HG02973 (cell line): ENCODE data around the gene MAP4K3.
"Not testable (repeated sequence)": the region's sequence is repeated elsewhere in the genome, so short reads cannot be mapped to it uniquely, and the experiment has no call there.

Experiments
- ATAC-seq: cut with Tn5 transposase; IDR thresholded peaks from one replicate; pipeline ENCODE4 v1.9.1; 2021; ENCODE audit warnings: moderate library complexity; ENCODE audit not compliant: unreplicated experiment

The MAP4K3 gene

DNA sequence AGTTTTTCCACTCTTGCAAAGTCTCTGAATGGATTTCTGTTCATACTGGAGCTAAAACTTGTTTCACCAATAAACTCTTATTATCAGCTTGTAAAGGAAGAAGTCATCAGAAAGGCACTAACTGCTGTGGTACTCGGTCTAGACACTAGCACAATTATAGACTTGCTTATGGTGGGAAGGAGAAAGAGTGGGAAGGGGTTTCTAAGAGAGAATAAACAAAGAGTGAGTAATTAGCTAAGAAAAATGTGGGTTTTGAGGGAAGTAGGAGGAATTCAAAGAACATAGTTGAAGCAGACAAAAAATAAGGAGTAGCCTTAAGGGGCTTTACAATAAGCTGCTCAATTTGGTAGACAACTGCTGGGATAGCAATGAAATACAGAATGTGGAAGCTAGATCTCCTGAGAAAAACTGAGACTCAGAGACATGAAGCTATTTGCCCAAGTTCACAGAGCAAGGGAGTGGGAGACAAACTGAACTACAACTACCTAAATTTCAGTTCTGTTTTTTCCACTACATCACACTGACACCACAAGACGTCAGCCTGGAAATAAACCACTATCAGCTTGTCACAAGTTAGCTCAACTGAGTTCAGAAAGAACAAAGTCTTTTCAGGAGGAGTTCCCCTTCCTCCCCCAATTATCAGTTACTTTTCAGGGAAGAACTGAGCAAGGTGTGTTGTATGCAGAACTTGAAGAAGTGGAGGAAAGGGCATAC lies 59.7 kb downstream of the MAP4K3 start:
- peak; percentile 74 for ATAC-seq

GRCh38 chr2:39375917-39376316 lies 61.2 kb downstream of the MAP4K3 start:
- no peak for ATAC-seq

DNA sequence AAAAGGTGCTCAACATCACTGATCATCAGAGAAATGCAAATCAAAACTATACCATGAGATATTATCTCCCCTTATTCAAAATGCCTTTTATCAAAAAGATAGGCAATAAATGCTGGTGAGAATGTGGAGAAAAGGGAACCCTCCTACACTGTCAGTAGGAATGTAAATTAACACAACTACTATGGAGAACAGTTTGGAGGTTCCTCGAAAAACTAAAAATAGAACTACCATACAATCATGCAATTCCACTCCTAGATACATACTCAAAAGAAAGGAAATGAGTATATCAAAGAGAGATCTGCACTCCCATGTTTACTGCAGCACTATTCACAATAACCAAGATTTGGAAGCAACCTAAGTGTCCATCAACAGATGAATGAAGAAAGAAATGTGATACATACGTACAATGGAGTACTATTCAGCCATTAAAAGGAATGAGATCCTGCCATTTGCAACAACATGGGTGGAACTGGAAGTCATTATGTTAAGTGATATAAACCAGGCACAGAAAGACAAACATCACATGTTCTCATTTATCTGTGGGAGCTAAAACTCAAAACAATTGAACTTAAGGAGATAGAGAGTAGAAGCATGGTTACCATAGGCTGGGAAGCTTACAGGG lies 63.8 kb downstream of the MAP4K3 start:
- ATAC-seq: no peak

DNA sequence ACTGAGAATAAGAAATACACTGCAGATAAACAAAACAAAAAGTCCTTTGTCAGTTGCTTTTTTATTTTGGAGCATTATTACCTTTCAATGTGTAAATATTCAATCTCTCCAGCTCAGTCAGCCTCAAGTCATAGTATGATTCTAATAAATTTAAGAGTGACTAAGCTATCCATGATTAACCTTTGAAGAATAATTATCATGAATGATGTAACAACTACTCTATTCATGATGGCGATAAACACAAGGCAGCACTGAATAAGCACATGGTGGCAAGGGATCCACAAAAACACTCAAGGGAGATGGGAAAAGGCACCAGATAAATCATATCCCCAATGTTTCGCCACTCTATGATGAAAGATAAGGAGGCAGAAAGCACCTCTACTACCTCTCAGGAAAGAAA lies 67.0 kb downstream of the MAP4K3 start:
- ATAC-seq: no peak

- no peak for ATAC-seq
Observed at GRCh38 chr2:39368846-39369245, 68.2 kb downstream of the MAP4K3 start.

- no peak for ATAC-seq
Observed at GRCh38 chr2:39368376-39368775, 68.7 kb downstream of the MAP4K3 start.

DNA sequence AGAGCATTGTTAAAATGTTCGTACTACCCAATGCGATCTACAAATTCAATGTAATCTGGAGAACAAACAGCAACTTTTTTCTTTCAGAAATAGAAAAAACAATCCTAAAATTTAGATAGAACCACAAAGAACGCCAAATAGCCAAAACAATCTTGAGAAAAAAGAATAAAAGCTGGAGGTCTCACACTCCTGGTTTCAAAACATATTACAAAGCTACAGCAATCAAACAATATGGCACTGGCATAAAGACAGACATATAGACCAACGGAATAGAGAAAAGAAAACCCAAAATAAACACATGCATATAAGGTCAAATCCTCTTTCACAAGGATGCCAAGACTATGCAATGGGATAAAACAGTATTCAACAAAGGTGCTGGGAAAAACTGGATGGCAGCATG lies 74.5 kb downstream of the MAP4K3 start:
- ATAC-seq: no peak

- no peak for ATAC-seq
Observed at GRCh38 chr2:39361511-39361910, 75.6 kb downstream of the MAP4K3 start.

DNA sequence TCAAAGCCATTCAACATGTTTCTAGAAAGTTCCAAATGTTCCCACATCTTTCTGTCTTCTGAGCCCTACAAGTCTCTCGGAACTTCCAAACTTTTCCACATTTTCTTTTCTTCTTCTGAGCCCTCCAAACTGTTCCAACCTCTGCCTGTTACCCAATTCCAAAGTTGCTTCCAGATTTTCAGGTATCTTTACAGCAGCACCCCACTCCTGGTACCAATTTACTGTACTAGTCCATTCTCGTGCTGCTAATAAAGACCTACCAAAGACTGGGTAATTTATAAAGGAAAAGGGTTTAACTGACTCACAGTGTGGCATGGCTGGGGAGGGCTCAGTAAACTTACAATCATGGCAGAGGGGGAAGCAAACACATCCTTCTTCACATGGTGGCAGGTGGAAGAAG lies 76.7 kb downstream of the MAP4K3 start:
- not testable (repeated sequence) for ATAC-seq

GRCh38 chr2:39359453-39360038 lies 77.5 kb downstream of the MAP4K3 start:
- ATAC-seq: no peak

DNA sequence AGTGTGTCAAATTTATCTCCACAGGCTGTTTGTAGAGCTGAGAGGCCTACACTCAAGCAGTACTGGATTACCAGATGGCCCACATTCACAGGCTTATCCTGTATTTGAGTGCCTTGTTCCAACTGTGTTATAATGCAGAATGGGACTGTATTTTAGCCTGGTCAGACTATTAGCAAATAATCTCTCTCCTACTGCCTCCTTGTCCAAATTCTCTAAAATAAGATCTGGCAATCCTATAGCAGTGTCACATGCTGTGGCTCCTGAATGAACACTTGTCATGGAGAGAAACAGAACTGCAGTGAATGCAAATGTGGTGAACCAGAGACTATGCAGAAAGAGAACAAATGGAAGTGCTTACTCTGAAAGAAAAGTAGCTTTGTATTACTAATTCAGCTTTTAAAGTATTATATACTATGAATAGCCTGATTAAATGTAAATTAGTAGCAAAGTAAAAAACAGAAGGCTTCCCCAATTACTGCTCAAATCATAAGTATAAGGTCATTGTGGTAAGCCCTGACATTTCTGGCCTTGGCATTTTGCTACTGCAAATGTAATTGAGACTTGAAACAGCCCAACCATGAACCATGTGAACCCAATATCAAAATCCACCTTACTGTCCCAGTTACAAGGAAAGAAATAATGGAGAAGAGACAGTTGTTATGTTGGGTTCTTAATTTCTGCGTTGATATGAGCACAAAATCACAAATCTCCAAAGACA lies 80.0 kb downstream of the MAP4K3 start:
- ATAC-seq: no peak

- no peak for ATAC-seq
Observed at GRCh38 chr2:39350658-39351057, 86.4 kb downstream of the MAP4K3 start.

DNA sequence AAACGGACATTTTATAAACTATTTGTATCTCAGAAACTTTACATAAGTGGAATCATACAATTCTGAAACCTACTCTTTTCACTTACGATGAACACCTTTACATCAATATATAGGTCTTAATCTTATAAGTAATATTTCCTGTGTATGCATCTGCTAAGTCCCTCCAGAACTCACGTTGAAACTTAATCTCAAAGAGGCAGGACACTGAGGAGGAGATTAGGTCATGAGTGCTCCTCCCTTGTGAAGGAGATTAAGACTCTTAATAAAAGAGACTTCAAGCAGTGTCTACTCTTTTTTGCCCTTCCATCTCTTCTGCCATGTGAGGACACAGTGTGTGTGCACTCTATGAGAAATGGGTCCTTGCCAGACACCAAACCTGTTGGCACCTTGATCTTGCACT lies 98.6 kb downstream of the MAP4K3 start:
- no peak for ATAC-seq

GRCh38 chr2:39335930-39336329 lies 101.2 kb downstream of the MAP4K3 start:
- no peak for ATAC-seq

DNA sequence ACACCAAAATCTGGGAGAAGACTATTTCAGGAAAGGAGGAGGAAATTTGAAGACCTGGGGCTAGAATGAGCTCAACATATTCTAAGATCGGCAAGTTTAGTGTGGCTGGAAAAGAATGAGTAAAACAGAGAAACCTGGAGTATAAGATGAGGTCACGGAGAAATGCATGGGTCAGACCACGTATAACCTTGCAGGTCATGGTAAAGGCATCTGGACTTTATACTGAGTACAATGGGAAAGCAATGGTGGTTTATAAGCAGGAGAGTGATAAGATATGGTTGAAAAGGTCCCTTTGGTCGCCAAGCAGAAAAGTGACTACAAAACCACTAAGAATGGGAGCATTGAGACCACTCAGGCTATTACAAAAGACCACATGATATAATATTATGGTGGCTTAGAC lies 102.1 kb downstream of the MAP4K3 start:
- no peak for ATAC-seq

GRCh38 chr2:39334529-39334928 lies 102.6 kb downstream of the MAP4K3 start:
- ATAC-seq: no peak

DNA sequence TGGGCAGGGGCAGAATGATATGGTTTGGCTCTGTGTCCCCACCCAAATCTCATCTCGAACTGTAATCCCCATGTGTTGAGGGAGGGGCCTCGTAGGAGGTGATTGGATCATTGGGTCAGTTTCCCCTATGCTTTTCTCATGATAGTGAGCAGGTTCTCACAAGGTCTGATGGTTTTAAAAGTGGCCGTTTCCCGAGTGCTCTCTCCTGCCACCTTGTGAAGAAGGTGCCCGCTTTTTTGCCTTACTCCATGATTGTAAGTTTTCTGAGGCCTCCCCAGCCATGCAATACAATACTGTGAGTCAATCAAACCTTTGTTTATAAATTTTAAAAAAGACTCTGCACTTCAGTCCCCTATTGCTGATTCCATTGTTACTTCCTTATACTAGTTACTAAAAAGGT lies 110.4 kb downstream of the MAP4K3 start:
- ATAC-seq: no peak

DNA sequence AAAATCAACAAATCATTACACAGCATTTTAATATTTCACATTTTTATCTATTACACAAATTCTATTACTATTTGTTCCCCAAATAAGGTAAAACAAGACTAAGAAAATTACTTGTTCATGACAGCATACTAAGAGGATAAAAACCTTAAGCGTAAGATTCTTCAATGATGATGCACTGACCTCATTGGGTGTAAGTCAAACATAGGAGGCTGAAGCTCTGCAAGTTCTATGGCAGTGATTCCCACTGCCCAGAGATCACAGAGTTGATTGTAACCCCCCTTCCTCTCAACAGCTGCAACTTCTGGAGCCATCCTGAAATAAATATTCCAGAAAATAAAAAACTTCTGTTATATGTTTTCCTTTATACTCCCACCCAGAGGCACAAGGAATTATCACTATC lies 111.1 kb downstream of the MAP4K3 start:
- no peak for ATAC-seq

DNA sequence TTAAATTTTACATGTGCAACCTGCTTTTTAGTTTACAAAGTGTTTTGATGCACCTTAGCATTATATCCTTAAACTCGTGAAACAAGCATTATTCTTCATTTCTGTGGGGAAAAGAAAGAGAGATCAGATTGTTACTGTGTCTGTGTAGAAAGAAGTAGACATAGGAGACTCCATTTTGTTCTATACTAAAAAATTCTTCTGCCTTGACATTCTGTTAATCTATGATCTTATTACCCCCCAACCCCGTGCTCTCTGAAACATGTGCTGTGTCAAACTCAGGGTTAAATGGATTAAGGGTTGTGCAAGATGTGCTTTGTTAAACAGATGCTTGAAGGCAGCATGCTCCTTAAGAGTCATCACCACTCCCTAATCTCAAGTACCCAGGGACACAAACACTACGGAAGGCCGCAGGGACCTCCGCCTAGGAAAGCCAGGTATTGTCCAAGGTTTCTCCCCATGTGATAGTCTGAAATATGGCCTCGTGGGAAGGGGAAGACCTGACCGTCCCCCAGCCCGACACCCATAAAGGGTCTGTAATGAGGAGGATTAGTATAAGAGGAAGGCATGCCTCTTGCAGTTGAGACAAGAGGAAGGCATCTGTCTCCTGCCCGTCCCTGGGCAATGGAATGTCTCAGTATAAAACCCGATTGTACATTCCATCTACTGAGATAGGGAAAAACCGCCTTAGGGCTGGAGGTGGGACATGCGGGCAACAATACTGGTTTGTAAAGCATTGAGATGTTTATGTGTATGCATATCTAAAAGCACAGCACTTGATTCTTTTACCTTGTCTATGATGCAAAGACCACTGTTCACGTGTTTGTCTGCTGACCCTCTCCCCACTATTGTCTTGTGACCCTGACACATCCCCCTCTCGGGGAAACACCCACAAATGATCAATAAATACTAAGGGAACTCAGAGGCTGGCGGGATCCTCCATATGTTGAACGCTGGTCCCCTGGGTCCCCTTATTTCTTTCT lies 115.7 kb downstream of the MAP4K3 start:
- not testable (repeated sequence) for ATAC-seq

- ATAC-seq: no peak
Observed at GRCh38 chr2:39320162-39320561, 116.9 kb downstream of the MAP4K3 start.

DNA sequence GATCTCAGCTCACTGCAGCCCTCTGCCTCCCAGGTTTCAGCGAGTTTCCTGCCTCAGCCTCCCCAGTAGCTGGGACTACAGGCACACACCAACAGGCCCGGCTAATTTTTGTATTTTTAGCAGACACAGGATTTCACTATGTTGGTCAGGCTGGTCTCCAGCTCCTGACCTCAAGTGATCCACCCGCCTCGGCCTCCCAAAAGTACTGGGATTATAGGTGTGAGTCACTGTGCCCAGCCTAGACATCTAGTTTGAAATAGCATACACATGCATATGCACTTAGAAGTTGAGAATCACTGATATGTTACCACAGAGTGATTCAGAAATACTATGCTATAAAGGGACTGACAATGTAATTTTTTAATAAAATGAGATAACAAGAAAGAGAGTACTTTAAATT lies 123.5 kb downstream of the MAP4K3 start:
- no peak for ATAC-seq
